ENCODE results near the gene TBC1D5. TPM values are rescaled to one million over a fixed set of nuclear protein-coding genes. Genes with fewer than 3 reads are reported as not detected.

TBC1D5 gene
- total RNA-seq, 1 experiment from 2014 or later = 33.9 TPM

GRCh38 chr3:17759901-17760300 lies 17.5 kb upstream of the TBC1D5 start (continued):
- TF ChIP-seq TCF7L2 (IDR thresholded peaks at IDR 0.05; ENCODE audit: borderline replicate concordance, extremely low read depth, insufficient read depth, insufficient read length) = no peak

- ATAC-seq (no peak), DNase-seq (ENCODE audit: low read depth, low spot score) (no peak)
- intact Hi-C loops (cut with micrococcal nuclease) = no loop called here
- H3K79me2 ChIP-seq (ENCODE audit: insufficient read depth, low read length) = no peaks in the 10 kb centered on the region
- no peaks in the 10 kb centered on the region for H3K36me3 ChIP-seq (ENCODE audit: control insufficient read depth in 1 of 2, insufficient read depth in 2 of 2, low read length in 2 of 2)
- no peak overlapping the region for H3K4me2 ChIP-seq (ENCODE audit: low read length)
- H3K9ac ChIP-seq (ENCODE audit: low read length) = no peak overlapping the region
- no peaks in the 10 kb centered on the region for H3K9me3 ChIP-seq (ENCODE audit: control insufficient read depth in 1 of 2, insufficient read depth in 1 of 2, low read depth in 1 of 2, low read length in 2 of 2)
- no peaks in the 10 kb centered on the region for H3K4me1 ChIP-seq (ENCODE audit: control insufficient read depth in 1 of 2, insufficient read depth in 2 of 2, low read length in 2 of 2)
- H2AFZ ChIP-seq (ENCODE audit: low read depth, low read length, poor library complexity, severe bottlenecking) = no peak overlapping the region
- ChIA-PET POLR2A (no interaction called here), RAD21 (ENCODE audit: low non-redundant PET in 1 of 2, low total read pairs in 2 of 2, uncharacterized antibody in 2 of 2, unreplicated experiment in 2 of 2) (no interaction called here), CTCF (no interaction called here)
- H3K27me3 ChIP-seq (ENCODE audit: insufficient read depth, low read length) = no peaks in the 10 kb centered on the region
- no peak for TF ChIP-seq FOSL1 (IDR thresholded peaks at IDR 0.05; ENCODE audit: low read depth)
- no peak for TF ChIP-seq EGR1 (IDR thresholded peaks at IDR 0.05; ENCODE audit: low read depth)
- TF ChIP-seq TCF7L2 (IDR thresholded peaks at IDR 0.05; ENCODE audit: borderline replicate concordance, extremely low read depth, insufficient read depth, insufficient read length) = no peak
- TF ChIP-seq EZH2 (IDR thresholded peaks at IDR 0.05) = no peak
- TF ChIP-seq RAD21 (IDR thresholded peaks at IDR 0.05; ENCODE audit: low read depth) = no peak
- no peak for TF ChIP-seq EZH2phosphoT487 (IDR thresholded peaks at IDR 0.05; ENCODE audit: borderline replicate concordance)
- TF ChIP-seq CTCF (IDR thresholded peaks at IDR 0.05 in 2 of 3, conservative IDR thresholded peaks at IDR 0.05 in 1 of 3; ENCODE audit: borderline replicate concordance in 1 of 3, insufficient read depth in 1 of 3, low read depth in 2 of 3, low read length in 2 of 3) = no peak
- no peak for TF ChIP-seq REST (IDR thresholded peaks at IDR 0.05; ENCODE audit: low read depth)
- TF ChIP-seq MAX (IDR thresholded peaks at IDR 0.05) = no peak
- no peak for TF ChIP-seq POLR2AphosphoS5 (IDR thresholded peaks at IDR 0.05; ENCODE audit: low read depth, low read length)
- no peak for TF ChIP-seq CEBPB (IDR thresholded peaks at IDR 0.05; ENCODE audit: low read depth)
- TF ChIP-seq ZBTB33 (IDR thresholded peaks at IDR 0.05; ENCODE audit: extremely low read depth, insufficient replicate concordance, low read length) = no peak
- TF ChIP-seq ATF3 (IDR thresholded peaks at IDR 0.05) = no peak
- TF ChIP-seq ELF1 (IDR thresholded peaks at IDR 0.05; ENCODE audit: borderline replicate concordance, low read depth) = no peak
- no peak for TF ChIP-seq ZFX (IDR thresholded peaks at IDR 0.05)
- TF ChIP-seq CBX3 (IDR thresholded peaks at IDR 0.05; ENCODE audit: low read depth) = no peak
- no peak for TF ChIP-seq POLR2A (IDR thresholded peaks at IDR 0.05; ENCODE audit: borderline replicate concordance, extremely low read depth, insufficient read depth, insufficient read length)
- no peak for TF ChIP-seq JUND (IDR thresholded peaks at IDR 0.05)
- TF ChIP-seq ZNF274 (IDR thresholded peaks at IDR 0.05; ENCODE audit: low read depth, low read length) = no peak
- no peak for TF ChIP-seq SRF (IDR thresholded peaks at IDR 0.05; ENCODE audit: low read depth)
- BruUV-seq (replicated peaks) = no TSS peak
- H3K27ac ChIP-seq (ENCODE audit: low read depth, low read length) = no peak overlapping the region
- H4K20me1 ChIP-seq (ENCODE audit: insufficient read depth) = no peaks in the 10 kb centered on the region
- no peak overlapping the region for H3K4me3 ChIP-seq (replicated peaks in 1 of 2; ENCODE audit: low read depth in 1 of 2, low read length in 2 of 2)
- no peaks in the 10 kb centered on the region for H3K9me2 ChIP-seq (ENCODE audit: insufficient read depth)
These were observed 13.4 kb upstream of the TBC1D5 start for GRCh38 chr3:17755836-17756235.

Measured in HCT116 (cell line).